Measurements from ENCODE around the gene ADAM12. TPM values are rescaled to one million over a fixed set of nuclear protein-coding genes. Genes with fewer than 3 reads are reported as not detected.

Gene ADAM12
- total and polyA plus RNA-seq, 2 experiments from 2014 or later: 0.13 to 0.87 TPM

DNA sequence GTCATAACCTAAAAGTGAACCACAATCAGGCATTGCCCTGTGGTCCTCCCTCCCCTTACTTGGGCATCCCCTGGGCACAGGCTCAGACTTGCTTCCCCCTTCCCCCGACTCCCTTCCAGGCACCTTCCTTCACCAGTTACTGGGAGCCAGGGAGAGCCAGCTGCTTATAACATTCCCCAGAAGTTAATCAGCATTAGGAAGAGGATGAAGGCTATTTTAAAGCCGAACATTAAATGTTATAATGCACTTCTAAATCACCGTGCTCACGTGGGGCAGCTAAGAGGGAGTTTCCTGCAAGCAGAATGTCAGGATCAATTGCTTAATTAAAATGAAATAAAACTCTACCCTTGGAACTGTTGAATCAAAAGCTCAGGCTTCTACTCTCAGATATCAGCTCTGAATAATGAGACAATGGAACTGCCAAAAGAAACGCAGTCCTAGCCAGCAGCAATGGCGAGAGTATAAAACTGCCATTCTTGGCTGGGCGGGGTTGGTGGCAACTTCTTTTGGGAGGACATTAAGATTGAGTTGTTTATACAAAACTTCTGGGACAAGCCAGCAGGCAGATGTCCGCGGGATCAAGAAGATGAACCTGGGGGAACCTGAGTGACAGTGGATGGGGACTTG, 322.4 kb downstream of the ADAM12 start (continued):
- TF ChIP-seq ZNF462 (CRISPR knock-in tag; IDR thresholded peaks at IDR 0.05) (no peak), POLR2AphosphoS5 (IDR thresholded peaks at IDR 0.05; ENCODE audit: low read depth) (no peak), EZH2phosphoT487 (IDR thresholded peaks at IDR 0.05; ENCODE audit: unreplicated experiment) (no peak)

- no peaks in the 10 kb centered on the region for H4K20me1 ChIP-seq (replicated peaks; ENCODE audit: insufficient read depth)
- no peak overlapping the region for H2AFZ ChIP-seq
- 0 out of 3 replicates have a peak, but pooled peaks cover 2% of the 10 kb centered on the region for H3K4me1 Mint-ChIP-seq
- H3K9me2 ChIP-seq (ENCODE audit: insufficient read depth): no peaks in the 10 kb centered on the region
- no peaks in the 10 kb centered on the region for H3K9me3 Mint-ChIP-seq
- 0 out of 2 replicates have a peak, but pooled peaks cover 5% of the 10 kb centered on the region for H3K4me1 ChIP-seq (ENCODE audit: insufficient read depth)
- no peaks in the 10 kb centered on the region for H3K27me3 ChIP-seq (ENCODE audit: insufficient read depth)
- H3K4me3 ChIP-seq: no peak overlapping the region
- DNase-seq (ENCODE audit: low spot score) (no peak), ATAC-seq (no peak)
- peaks cover 2% of the 10 kb centered on the region; the same call in 1 of the 3 replicates for H3K36me3 Mint-ChIP-seq (ENCODE audit: low read depth)
- no peak overlapping the region for H3K4me2 ChIP-seq
- no peaks in the 10 kb centered on the region for H3F3A ChIP-seq (replicated peaks; ENCODE audit: low read depth)
- H3K27ac Mint-ChIP-seq: no peak overlapping the region
- no peaks in the 10 kb centered on the region for H3K27me3 Mint-ChIP-seq (ENCODE audit: insufficient read depth, low read depth, poor library complexity)
- no peaks in the 10 kb centered on the region for H3K36me3 ChIP-seq (ENCODE audit: insufficient read depth)
- no peaks in the 10 kb centered on the region for H3K79me2 ChIP-seq (replicated peaks; ENCODE audit: insufficient read depth)
- H3K27ac ChIP-seq (ENCODE audit: low read depth): no peak overlapping the region
- no peak overlapping the region for H3K4me3 Mint-ChIP-seq
- TF ChIP-seq CREB1 (CRISPR knock-in tag; IDR thresholded peaks at IDR 0.05; ENCODE audit: low read depth) (no peak), STAT1 (IDR thresholded peaks at IDR 0.05; ENCODE audit: unreplicated experiment) (no peak), JUNB (IDR thresholded peaks at IDR 0.05; ENCODE audit: unreplicated experiment) (no peak), ZNF462 (CRISPR knock-in tag; IDR thresholded peaks at IDR 0.05) (no peak)
- TF ChIP-seq, protein P1, sequence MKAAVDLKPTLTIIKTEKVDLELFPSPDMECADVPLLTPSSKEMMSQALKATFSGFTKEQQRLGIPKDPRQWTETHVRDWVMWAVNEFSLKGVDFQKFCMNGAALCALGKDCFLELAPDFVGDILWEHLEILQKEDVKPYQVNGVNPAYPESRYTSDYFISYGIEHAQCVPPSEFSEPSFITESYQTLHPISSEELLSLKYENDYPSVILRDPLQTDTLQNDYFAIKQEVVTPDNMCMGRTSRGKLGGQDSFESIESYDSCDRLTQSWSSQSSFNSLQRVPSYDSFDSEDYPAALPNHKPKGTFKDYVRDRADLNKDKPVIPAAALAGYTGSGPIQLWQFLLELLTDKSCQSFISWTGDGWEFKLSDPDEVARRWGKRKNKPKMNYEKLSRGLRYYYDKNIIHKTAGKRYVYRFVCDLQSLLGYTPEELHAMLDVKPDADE (IDR thresholded peaks at IDR 0.05): no peak
These were observed 323.8 kb downstream of the ADAM12 start for GRCh38 chr10:126064512-126064911.
